CD4-positive, alpha-beta T cell treated with Interleukin-15 for 4 hours (primary cell): ENCODE data around the gene ANXA3.
A peak's percentile ranks its signal among the peaks of the same experiment; 100 is the strongest.

Experiments used
- DNase-seq: peaks from one replicate; pipeline ENCODE4 v3.0.0-alpha.2; 2020; ENCODE audit warnings: low spot score

ANXA3 gene

DNA sequence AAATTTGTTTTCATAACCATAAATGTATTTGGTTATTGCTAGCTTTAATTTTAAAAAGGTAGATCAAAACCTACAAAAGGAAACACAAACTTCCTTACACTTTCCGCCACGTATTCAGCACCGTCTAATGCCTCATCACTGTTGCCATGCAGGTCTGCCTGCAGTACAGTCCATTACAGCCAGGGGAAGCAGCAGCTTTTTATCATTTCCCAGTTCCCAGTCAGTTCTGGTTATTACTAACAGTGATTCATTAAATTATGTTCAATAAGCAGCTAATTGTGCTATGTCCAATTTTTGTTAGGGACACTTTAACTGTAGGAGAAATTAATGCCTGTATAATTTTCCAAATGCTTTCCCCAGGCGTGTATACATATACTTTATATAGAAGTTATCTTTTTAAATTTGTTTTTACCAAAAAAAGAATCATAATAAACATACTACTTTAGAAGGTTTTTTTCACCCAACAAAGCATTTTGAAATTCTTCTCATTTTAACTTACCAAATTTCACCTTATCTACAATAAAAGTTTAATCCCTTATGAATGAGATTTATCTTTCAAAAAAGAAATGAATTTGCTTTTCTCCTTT, 93.3 kb downstream of the ANXA3 start:
- DNase-seq, result peak; percentile 40

DNA sequence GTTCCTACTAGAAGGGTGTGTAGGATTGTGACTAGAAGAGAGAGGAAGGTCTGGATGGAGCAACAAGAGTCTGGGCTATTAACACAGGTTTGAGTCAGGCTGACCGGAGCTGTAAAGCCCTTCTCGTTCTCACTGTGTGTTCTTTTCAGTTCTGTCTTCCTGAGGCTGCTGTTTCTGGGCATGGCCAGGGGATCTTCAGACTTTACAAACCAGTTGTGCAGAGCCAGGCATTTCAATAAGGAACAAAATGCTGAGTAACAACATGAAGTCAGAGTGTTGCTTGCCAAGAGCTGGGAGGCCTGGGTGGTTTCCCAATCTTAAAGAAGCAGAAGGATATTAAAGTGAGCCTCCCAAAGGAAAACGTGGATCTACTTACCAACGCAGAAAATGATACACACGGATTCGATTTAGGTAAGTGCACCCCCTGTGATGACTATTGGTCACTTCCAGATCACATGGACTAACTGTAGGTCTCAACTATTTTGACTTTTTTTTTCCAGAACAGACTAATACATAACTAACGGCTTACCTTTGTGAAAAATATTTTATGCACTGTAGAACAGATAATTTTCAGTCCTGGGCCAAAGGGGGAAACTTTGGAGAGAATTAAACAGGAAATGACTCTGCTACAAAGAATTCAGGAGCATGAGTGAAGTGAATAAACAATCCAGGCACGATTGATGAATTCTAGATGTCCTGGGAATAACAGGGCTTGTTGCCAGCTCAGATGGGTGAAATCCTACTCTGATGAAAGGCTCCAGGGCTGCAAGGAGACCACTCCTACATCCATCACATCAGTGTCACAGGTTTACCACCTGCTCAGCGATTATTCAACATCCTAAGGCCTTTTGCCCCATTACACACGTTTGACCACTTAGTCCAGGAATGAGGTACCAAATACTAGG, 94.5 kb downstream of the ANXA3 start:
- DNase-seq, result no peak

DNA sequence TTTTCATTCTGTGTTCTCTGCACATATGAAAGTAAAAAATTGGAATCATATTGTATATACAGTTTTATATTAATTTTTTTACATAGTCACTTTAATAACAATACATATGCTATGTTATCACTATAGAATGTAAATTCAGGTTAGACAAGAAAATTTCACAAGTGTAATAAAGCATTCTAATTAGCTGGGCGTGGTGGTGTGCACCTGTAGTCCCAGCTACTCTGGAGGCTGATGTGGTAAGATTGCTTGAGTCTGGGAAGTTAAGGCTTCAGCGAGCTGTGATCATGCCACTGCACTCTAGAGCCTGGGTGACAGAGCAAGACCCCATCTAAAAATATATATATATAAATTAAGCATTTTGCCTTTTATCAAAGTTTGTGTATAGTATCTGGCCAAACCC, 95.7 kb downstream of the ANXA3 start:
- no peak for DNase-seq

DNA sequence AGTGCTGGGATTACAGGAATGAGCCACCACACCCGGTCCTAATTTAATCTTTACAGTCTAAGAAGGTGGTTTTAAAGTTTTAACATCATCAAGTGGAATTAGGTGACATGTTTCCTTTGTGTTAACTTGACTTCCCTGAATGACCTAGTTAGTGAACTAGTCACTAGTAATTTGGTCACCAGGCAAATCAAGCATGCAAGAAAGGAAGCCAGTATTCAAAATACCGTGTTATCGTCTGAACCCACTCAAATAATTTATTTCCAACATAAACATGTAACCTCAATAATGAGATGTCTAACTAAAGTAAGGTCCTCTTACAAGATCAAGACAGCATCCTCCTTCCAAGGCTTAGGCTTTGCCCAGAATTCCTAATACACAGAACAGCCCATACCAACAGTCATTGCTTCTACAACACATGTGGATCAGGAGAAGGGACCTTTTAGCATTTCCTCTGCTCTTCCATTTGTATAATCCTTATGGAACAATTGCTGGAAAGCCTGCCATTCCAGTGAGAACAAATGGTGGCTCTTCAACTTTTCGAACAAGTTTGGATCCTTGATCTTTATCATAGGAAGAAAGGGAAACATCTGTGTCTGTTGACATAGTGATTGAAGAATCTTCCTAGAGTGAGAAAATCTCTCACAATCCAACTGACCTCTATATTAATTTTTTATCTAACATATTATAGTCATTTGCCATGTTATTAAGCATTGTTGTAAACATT, 97.2 kb downstream of the ANXA3 start:
- DNase-seq, result no peak

DNA sequence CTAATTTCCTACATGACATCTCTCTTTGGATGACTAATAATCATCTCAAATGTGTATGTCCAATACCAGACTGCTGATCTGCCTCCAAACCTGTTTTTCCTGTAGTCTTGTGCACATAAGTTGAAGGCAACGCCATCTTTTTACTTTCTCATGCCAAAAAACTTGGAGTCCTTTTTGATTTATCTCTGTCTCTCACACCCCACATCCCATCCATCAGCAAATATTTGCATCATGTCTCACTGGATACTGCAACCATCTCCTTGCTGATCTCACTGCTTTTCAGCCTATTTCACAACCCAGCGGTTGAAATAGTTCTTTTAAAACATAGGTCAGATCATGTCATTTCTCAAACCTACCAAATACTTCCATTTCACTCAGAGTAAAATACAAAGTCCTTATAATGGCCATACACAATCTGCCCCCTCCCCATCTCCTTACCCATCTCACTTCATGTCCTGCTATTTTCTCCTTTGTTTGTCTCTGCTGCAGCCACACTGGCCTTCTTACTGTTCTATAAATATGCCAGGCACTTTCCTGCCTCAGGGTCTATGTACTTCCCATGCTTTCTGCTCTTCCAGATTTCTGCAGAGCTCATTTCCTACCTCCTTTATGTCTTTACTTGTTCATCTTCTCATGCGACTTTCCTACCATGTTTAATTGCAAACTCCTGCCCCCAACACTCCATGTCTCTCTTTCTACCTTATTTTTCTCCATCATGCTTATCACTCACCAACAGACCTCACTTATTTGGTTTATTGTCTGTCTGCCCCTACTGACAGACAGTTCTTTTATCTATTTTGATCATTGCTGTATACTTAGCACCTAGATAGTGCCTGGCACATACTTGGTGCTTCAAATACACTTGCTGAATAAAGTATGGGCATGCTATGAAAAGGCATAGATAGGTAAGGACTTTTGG, 98.8 kb downstream of the ANXA3 start:
- DNase-seq, result no peak

DNA sequence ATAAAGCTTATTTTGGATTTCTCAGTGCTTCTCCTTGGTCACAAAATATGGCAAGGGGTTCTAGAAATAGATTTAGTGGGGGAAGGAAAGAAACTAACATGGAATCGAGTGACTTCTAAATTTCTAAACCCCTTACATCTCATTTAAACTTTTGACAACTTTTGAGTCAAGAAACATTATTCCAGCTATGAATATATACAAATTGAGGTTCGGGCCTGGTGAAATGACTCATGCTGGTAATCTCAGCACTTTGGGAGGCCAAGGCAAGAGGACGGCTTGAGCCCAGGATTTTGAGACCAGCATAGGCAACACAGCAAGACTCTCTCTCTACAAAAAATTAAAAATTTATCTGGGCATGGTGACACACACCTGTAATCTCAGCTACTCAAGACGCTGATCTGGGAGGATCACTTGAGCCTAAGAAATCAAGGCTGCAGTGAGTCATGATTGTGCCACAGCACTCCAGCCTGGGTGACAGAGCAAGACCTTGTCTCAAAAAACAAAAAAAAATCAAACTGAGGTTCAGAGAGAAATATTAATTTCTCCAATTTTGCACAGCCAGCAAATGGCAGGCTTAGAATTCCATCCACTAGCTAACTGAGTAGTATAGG, 99.8 kb downstream of the ANXA3 start:
- DNase-seq, result no peak

DNA sequence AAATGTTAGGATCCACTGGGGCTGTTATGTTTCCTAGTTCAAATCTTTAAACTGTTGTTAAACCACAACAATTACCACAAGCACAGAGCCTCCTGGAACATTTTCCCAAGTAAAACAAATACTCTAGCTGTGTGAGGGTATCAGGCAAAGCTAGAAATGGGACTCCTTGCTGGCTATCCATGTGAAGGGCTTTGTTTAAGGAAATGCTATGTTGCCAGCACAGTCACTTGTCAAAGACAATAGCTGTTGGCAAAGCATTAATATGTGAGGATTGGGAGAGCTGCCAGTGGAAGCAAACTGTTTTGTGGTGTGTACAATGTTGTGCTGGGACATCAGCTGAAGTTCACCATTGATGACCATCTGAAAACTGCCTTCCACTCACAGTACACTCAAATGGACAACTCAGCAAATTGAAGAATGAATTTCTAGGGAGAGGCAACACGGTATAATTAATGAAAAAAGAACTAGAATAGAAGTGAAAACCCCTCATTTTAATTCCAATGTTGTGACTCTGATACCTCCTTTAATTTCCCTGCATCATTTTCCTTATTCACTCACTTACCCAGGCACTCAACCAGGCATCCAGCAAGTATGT, 100.8 kb downstream of the ANXA3 start:
- DNase-seq, result no peak

DNA sequence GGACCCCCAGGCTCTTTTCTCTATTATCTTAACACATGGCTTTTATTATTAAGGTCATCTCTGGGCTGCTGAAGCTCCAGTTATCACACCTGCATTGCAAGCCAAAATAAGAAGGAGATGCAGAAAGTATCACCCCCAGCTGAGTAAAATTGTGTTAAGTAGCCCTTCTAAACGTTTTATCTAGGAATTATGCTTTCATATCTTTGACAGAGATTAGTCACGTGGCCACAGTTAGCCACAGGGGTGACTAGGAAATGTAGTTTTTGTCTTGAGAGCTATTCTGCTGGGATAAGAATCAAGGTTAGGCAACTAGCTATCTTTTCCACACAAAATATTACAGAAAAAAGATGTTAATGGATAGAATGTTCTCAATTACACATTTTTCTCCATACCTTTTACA, 102.1 kb downstream of the ANXA3 start:
- DNase-seq, result no peak

DNA sequence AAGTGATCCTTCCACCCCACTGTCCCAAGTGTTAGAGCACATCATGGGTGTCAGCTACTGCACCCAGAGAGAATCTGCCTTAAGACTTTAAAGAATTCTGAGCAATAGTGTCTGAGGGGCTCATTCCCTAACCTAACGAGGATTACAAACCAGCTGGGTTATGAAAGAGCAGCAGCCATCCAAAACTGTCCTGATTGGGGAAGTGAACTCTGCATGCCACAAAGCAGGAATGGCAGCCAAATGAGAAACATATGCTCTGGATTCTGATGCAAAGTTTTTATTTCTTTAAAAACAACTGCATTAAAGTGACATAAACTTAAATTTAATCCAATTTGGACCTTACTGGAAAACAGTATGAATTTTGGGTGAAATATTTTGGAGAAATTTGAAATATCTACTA, 103.2 kb downstream of the ANXA3 start:
- no peak for DNase-seq

DNA sequence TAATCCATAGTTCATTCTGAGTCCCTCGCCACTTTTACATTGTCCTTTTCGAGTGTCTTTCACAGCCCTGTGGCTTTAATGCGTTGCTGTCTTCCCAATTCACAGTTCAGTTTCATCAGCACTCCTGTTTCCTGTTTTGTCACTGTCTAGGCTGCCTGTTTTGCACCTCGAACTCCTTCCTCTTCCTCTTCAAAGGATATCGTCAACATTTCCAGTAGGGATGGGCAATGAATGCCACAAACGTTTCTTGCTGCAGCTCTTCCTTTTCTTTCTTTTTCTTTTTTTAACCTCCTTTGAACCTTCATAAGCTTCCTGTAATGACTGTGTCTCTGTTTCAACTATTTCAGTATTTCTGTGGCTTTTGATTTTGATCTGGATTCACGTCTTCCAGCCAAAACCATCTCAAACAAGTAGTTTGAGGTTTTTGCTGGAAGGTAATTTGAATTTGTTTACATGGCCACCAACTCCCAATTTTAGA, 105.4 kb downstream of the ANXA3 start:
- peak; percentile 15 for DNase-seq

DNA sequence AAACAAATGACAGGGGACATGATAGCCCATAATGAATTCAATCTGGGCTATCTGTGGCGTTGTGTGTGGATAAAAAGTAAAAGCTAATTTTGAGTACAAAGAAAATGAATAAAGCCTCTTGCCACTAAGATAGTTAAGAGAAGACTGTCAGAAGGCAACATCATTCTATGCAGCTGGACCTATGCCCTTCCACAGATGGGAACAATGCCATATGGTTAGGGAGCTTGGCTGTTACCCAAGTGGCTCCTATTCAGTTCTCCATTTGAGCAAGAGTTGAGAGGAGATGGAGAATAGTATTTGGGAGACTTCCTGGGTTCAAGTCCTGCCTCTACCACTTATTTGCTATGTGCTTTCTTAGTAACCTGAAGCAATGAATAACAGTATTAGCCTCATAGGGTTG, 107.7 kb downstream of the ANXA3 start:
- no peak for DNase-seq

DNA sequence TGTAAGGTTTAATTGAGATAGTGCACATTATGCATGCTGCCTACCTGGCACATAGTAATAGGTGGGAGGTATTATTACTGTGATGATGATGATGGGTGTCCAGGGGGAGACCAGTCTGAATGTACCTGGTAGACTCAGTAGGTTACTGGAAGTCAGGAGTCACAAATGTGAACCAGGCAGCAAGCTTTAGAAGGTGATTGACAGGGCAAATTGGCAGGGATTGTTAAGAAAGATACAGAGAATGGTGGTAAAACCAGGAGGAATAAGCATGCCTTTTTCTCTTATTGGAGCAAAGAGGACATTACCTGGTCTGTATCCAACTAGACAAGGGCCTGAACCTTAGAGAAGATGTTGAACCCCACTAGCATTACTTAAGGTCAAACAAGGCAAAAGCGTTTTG, 108.1 kb downstream of the ANXA3 start:
- no peak for DNase-seq
